BLaER1 (cell line): ENCODE measurements around the gene POT1.

Experiments used
- H3K27ac ChIP-seq: shearing (Covaris generic); formaldehyde crosslinking; 2 replicates; pipeline ENCODE4 v1.8.1; 2022
- H3K27me3 ChIP-seq: shearing (Covaris generic); formaldehyde crosslinking; 2 replicates; pipeline ENCODE4 v1.8.1; 2022
- H3K36me3 ChIP-seq: shearing (Covaris generic); formaldehyde crosslinking; 2 replicates; pipeline ENCODE4 v1.8.1; 2022
- H3K4me1 ChIP-seq: shearing (Covaris generic); formaldehyde crosslinking; 2 replicates; pipeline ENCODE4 v1.8.1; 2022
- H3K4me2 ChIP-seq: shearing (Covaris generic); formaldehyde crosslinking; 2 replicates; pipeline ENCODE4 v1.8.1; 2022
- H3K4me3 ChIP-seq: shearing (Covaris generic); formaldehyde crosslinking; 2 replicates; pipeline ENCODE4 v1.8.1; 2022
- H3K9ac ChIP-seq: shearing (Covaris generic); formaldehyde crosslinking; 2 replicates; pipeline ENCODE4 v1.8.1; 2022
- H3K9me3 ChIP-seq: shearing (Covaris generic); formaldehyde crosslinking; 2 replicates; pipeline ENCODE4 v1.8.1; 2022
- H4K20me1 ChIP-seq: shearing (Covaris generic); formaldehyde crosslinking; 2 replicates; pipeline ENCODE4 v1.8.1; 2022
- Cebpa-rat ChIP-seq: shearing (Covaris generic); IDR thresholded peaks from 2 replicates; pipeline ENCODE4 v1.8.1; 2022

POT1 gene

GRCh38 chr7:124879771-124880170 lies 49.9 kb downstream of the POT1 start:
- Histone ChIP-seq H3K4me3 (no peak overlapping the region), H3K27me3 (no peaks in the 10 kb centered on the region), H4K20me1 (no peaks in the 10 kb centered on the region), H3K9me3 (no peaks in the 10 kb centered on the region), H3K4me2 (no peak overlapping the region), H3K4me1 (no peaks in the 10 kb centered on the region), H3K9ac (no peak overlapping the region), H3K36me3 (0 out of 2 replicates have a peak, but pooled peaks cover 8% of the 10 kb centered on the region), H3K27ac (no peak overlapping the region)
- no peak for TF ChIP-seq Cebpa-rat

- no peaks in the 10 kb centered on the region for H3K9me3 ChIP-seq
- H3K4me3 ChIP-seq, result no peak overlapping the region
- no peaks in the 10 kb centered on the region for H3K4me1 ChIP-seq
- H3K27ac ChIP-seq, result no peak overlapping the region
- H3K4me2 ChIP-seq, result no peak overlapping the region
- no peaks in the 10 kb centered on the region for H4K20me1 ChIP-seq
- no peaks in the 10 kb centered on the region for H3K27me3 ChIP-seq
- 0 out of 2 replicates have a peak, but pooled peaks cover 8% of the 10 kb centered on the region for H3K36me3 ChIP-seq
- H3K9ac ChIP-seq, result no peak overlapping the region
- TF ChIP-seq Cebpa-rat, result no peak
Observed at GRCh38 chr7:124879103-124879502, 50.5 kb downstream of the POT1 start.

GRCh38 chr7:124874644-124875163 lies 54.9 kb downstream of the POT1 start:
- no peak for TF ChIP-seq Cebpa-rat
- Histone ChIP-seq H3K27ac (no peak overlapping the region), H3K9me3 (no peaks in the 10 kb centered on the region), H3K4me3 (no peak overlapping the region), H3K4me2 (no peak overlapping the region), H3K4me1 (no peaks in the 10 kb centered on the region), H4K20me1 (no peaks in the 10 kb centered on the region), H3K36me3 (0 out of 2 replicates have a peak, but pooled peaks cover 8% of the 10 kb centered on the region), H3K9ac (no peak overlapping the region), H3K27me3 (no peaks in the 10 kb centered on the region)

GRCh38 chr7:124857672-124858235 lies 71.9 kb downstream of the POT1 start:
- Histone ChIP-seq H3K36me3 (peaks cover 17% of the 10 kb centered on the region), H3K4me2 (no peak overlapping the region)

GRCh38 chr7:124856299-124856888 lies 73.2 kb downstream of the POT1 start:
- Histone ChIP-seq H3K27me3 (no peaks in the 10 kb centered on the region), H3K27ac (no peak overlapping the region), H3K4me3 (no peak overlapping the region), H3K4me1 (no peaks in the 10 kb centered on the region), H4K20me1 (no peaks in the 10 kb centered on the region), H3K4me2 (no peak overlapping the region), H3K9me3 (0 out of 2 replicates have a peak, but pooled peaks cover 8% of the 10 kb centered on the region), H3K9ac (no peak overlapping the region), H3K36me3 (peaks cover 21% of the 10 kb centered on the region)
- TF ChIP-seq Cebpa-rat, result no peak

More at GRCh38 chr7:124857672-124858235, 71.9 kb downstream of the POT1 start:
- no peaks in the 10 kb centered on the region for H3K27me3 ChIP-seq
- H3K27ac ChIP-seq, result no peak overlapping the region
- TF ChIP-seq Cebpa-rat, result no peak
- no peak overlapping the region for H3K9ac ChIP-seq
- no peaks in the 10 kb centered on the region for H3K4me1 ChIP-seq
- no peak overlapping the region for H3K4me3 ChIP-seq
- no peaks in the 10 kb centered on the region for H4K20me1 ChIP-seq
- 0 out of 2 replicates have a peak, but pooled peaks cover 8% of the 10 kb centered on the region for H3K9me3 ChIP-seq

GRCh38 chr7:124843336-124843735 lies 86.3 kb downstream of the POT1 start:
- no peak overlapping the region for H3K4me2 ChIP-seq
- no peaks in the 10 kb centered on the region for H3K27me3 ChIP-seq
- peaks cover 28% of the 10 kb centered on the region for H3K36me3 ChIP-seq

GRCh38 chr7:124840435-124840834 lies 89.2 kb downstream of the POT1 start:
- H3K9me3 ChIP-seq, result no peaks in the 10 kb centered on the region
- TF ChIP-seq Cebpa-rat, result no peak
- no peaks in the 10 kb centered on the region for H3K4me1 ChIP-seq
- H3K9ac ChIP-seq, result no peak overlapping the region
- 0 out of 2 replicates have a peak, but pooled peaks cover 12% of the 10 kb centered on the region for H3K36me3 ChIP-seq
- no peak overlapping the region for H3K4me3 ChIP-seq
- H4K20me1 ChIP-seq, result no peaks in the 10 kb centered on the region
- no peak overlapping the region for H3K27ac ChIP-seq
- no peaks in the 10 kb centered on the region for H3K27me3 ChIP-seq
- H3K4me2 ChIP-seq, result no peak overlapping the region

More at GRCh38 chr7:124843336-124843735, 86.3 kb downstream of the POT1 start:
- no peaks in the 10 kb centered on the region for H3K9me3 ChIP-seq
- H3K27ac ChIP-seq, result no peak overlapping the region
- no peak for TF ChIP-seq Cebpa-rat
- no peaks in the 10 kb centered on the region for H3K4me1 ChIP-seq
- no peaks in the 10 kb centered on the region for H4K20me1 ChIP-seq
- H3K9ac ChIP-seq, result no peak overlapping the region
- H3K4me3 ChIP-seq, result no peak overlapping the region

GRCh38 chr7:124839687-124840086 lies 89.9 kb downstream of the POT1 start:
- Histone ChIP-seq H3K9me3 (no peaks in the 10 kb centered on the region), H3K27ac (no peak overlapping the region), H3K4me2 (no peak overlapping the region), H3K36me3 (0 out of 2 replicates have a peak, but pooled peaks cover 12% of the 10 kb centered on the region), H3K27me3 (no peaks in the 10 kb centered on the region), H3K4me3 (no peak overlapping the region), H3K9ac (no peak overlapping the region), H3K4me1 (no peaks in the 10 kb centered on the region), H4K20me1 (no peaks in the 10 kb centered on the region)
- no peak for TF ChIP-seq Cebpa-rat

GRCh38 chr7:124836173-124836572 lies 93.5 kb downstream of the POT1 start:
- H3K4me2 ChIP-seq, result no peak overlapping the region
- H3K36me3 ChIP-seq, result 0 out of 2 replicates have a peak, but pooled peaks cover 12% of the 10 kb centered on the region
- no peak overlapping the region for H3K9ac ChIP-seq
- H3K4me1 ChIP-seq, result no peaks in the 10 kb centered on the region
- no peaks in the 10 kb centered on the region for H4K20me1 ChIP-seq
- H3K27ac ChIP-seq, result no peak overlapping the region
- no peak overlapping the region for H3K4me3 ChIP-seq
- no peaks in the 10 kb centered on the region for H3K27me3 ChIP-seq
- no peaks in the 10 kb centered on the region for H3K9me3 ChIP-seq
- TF ChIP-seq Cebpa-rat, result no peak

GRCh38 chr7:124818807-124819206 lies 110.8 kb downstream of the POT1 start:
- Histone ChIP-seq H3K4me3 (no peak overlapping the region), H3K27me3 (no peaks in the 10 kb centered on the region), H3K9ac (no peak overlapping the region), H4K20me1 (no peaks in the 10 kb centered on the region), H3K4me1 (no peaks in the 10 kb centered on the region), H3K36me3 (peaks cover 8% of the 10 kb centered on the region), H3K27ac (no peak overlapping the region), H3K4me2 (no peak overlapping the region), H3K9me3 (no peaks in the 10 kb centered on the region)
- TF ChIP-seq Cebpa-rat, result no peak
